Measurements from ENCODE around the gene NLGN4X. TPM values are rescaled to one million over a fixed set of nuclear protein-coding genes. Genes with fewer than 3 reads are reported as not detected.

Gene NLGN4X
- total RNA-seq, 4 donors from 2014 or later: 6.3 to 11.7 (median 10.1) TPM

GRCh38 chrX:6052111-6052745 is 176.4 kb downstream of the NLGN4X start:
- H3K4me1 ChIP-seq: no peaks in the 10 kb centered on the region
- H3K4me3 ChIP-seq: no peak overlapping the region
- no peaks in the 10 kb centered on the region for H3K27me3 ChIP-seq
- no peak for TF ChIP-seq EP300 (IDR thresholded peaks at IDR 0.05)
- no peaks in the 10 kb centered on the region for H3K36me3 ChIP-seq
- 76 to 79% methylated on average over 8 of the region's 8 CpGs for WGBS, 2 donors
- DNase-seq (ENCODE audit: low spot score in 2 of 2): no peak
- H3K9me3 ChIP-seq: no peaks in the 10 kb centered on the region
- H3K27ac ChIP-seq: no peak overlapping the region

GRCh38 chrX:6049132-6049531 is 179.5 kb downstream of the NLGN4X start:
- H3K9me3 ChIP-seq: no peaks in the 10 kb centered on the region
- TF ChIP-seq, protein P1, sequence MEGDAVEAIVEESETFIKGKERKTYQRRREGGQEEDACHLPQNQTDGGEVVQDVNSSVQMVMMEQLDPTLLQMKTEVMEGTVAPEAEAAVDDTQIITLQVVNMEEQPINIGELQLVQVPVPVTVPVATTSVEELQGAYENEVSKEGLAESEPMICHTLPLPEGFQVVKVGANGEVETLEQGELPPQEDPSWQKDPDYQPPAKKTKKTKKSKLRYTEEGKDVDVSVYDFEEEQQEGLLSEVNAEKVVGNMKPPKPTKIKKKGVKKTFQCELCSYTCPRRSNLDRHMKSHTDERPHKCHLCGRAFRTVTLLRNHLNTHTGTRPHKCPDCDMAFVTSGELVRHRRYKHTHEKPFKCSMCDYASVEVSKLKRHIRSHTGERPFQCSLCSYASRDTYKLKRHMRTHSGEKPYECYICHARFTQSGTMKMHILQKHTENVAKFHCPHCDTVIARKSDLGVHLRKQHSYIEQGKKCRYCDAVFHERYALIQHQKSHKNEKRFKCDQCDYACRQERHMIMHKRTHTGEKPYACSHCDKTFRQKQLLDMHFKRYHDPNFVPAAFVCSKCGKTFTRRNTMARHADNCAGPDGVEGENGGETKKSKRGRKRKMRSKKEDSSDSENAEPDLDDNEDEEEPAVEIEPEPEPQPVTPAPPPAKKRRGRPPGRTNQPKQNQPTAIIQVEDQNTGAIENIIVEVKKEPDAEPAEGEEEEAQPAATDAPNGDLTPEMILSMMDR (IDR thresholded peaks at IDR 0.05): no peak
- no peak for TF ChIP-seq POLR2A (IDR thresholded peaks at IDR 0.05)
- no peak for TF ChIP-seq EP300 (IDR thresholded peaks at IDR 0.05)
- 64 to 65% methylated on average over 1 of the region's 1 CpG for WGBS, 2 donors
- no peaks in the 10 kb centered on the region for H3K27me3 ChIP-seq
- no peaks in the 10 kb centered on the region for H3K4me1 ChIP-seq
- no peak overlapping the region for H3K4me3 ChIP-seq
- no peaks in the 10 kb centered on the region for H3K36me3 ChIP-seq
- DNase-seq (ENCODE audit: low spot score in 2 of 2): no peak
- H3K27ac ChIP-seq: no peak overlapping the region

DNA sequence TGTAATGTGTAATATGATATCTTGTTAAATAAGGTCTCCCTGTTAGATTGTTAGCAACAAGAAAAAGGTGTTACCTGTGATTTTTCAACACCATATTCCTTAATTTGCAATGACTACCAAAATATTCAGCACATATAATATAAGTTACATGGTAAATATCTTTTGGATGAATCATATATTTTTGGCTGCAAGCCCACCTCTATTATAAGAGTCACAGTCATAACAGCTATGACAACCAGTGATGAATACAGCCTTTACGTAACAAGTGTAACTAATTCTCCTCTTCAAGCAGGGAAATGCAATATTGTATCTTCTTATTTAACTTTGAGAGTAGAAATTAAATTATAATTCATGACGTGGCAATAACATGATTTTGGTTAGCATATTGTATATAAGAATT is 187.0 kb downstream of the NLGN4X start:
- 38 to 53% methylated on average over 2 of the region's 2 CpGs for WGBS, 2 donors
- TF ChIP-seq, protein P1 (IDR thresholded peaks at IDR 0.05): no peak
- TF ChIP-seq POLR2A (IDR thresholded peaks at IDR 0.05): no peak
- TF ChIP-seq EP300 (IDR thresholded peaks at IDR 0.05): no peak
- no peak for DNase-seq (ENCODE audit: low spot score in 2 of 2)

DNA sequence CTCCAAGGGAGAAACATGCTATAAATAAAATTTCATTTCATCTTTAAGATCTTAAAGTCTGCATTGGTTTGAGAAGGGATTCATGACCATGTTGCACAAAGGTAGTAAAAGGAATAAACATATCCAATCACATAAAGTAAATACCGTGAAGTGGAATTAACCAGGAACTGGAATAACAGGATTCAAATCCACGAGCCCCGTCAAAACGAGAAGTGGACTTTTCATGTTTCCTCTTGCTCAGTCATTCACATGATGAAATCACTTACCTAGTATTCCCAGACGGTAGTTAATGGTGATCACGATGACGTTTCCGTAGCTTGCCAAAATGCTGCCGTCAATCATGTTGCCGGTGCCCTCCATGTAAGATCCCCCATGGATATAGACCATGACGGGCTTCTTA is 199.7 kb downstream of the NLGN4X start:
- Histone ChIP-seq H3K27ac (no peak overlapping the region), H3K4me1 (no peaks in the 10 kb centered on the region), H3K9me3 (no peaks in the 10 kb centered on the region), H3K4me3 (no peak overlapping the region), H3K36me3 (no peaks in the 10 kb centered on the region), H3K27me3 (no peaks in the 10 kb centered on the region)
- TF ChIP-seq POLR2A (IDR thresholded peaks at IDR 0.05) (no peak), EP300 (IDR thresholded peaks at IDR 0.05) (no peak)
- TF ChIP-seq, protein P1 (IDR thresholded peaks at IDR 0.05): no peak
- WGBS, 2 donors: 95 to 97% methylated on average over 11 of the region's 11 CpGs
- no peak for DNase-seq (ENCODE audit: low spot score in 2 of 2)

More for the DNA sequence above, 187.0 kb downstream of the NLGN4X start:
- Histone ChIP-seq H3K4me1 (no peaks in the 10 kb centered on the region), H3K9me3 (peaks cover 0 to 3% (median 0%) of the 10 kb centered on the region in 4 donors), H3K4me3 (no peak overlapping the region), H3K27ac (no peak overlapping the region), H3K36me3 (no peaks in the 10 kb centered on the region), H3K27me3 (no peaks in the 10 kb centered on the region)

DNA sequence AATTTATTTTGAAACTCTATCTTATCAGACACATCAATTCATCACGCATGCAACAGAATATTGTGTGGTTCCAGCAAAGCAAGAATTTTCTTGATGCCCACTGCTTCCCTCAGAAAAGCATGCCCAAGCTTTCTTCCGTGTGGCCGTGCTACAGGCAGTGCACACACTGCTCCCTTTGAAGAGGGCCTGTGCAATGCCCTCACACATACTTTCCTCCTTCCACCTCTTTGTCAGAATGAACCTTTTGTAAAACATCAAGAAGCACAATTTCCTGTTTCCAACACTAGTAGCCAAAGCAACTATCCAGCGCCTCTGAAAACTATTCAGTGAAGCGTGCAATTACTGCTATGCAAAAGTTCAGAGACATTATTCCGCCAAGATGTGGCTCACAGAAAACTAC is 201.7 kb downstream of the NLGN4X start:
- no peak for TF ChIP-seq POLR2A (IDR thresholded peaks at IDR 0.05)
- TF ChIP-seq EP300 (IDR thresholded peaks at IDR 0.05): no peak
- TF ChIP-seq, protein P1 (IDR thresholded peaks at IDR 0.05): no peak
- H3K4me1 ChIP-seq: no peaks in the 10 kb centered on the region
- no peaks in the 10 kb centered on the region for H3K36me3 ChIP-seq
- no peaks in the 10 kb centered on the region for H3K9me3 ChIP-seq
- H3K27me3 ChIP-seq: no peaks in the 10 kb centered on the region
- no peak overlapping the region for H3K27ac ChIP-seq
- H3K4me3 ChIP-seq: no peak overlapping the region
- DNase-seq (ENCODE audit: low spot score in 2 of 2): no peak
- WGBS, 2 donors: 42 to 64% methylated on average over 6 of the region's 6 CpGs
